HS-27A (cell line): ENCODE results near the gene RPTOR.

Source experiments
- DNase-seq: peaks from one replicate; pipeline ENCODE4 v3.0.0-alpha.2; 2012; ENCODE audit warnings: low read depth, missing footprints

RPTOR gene

GRCh38 chr17:80833952-80834892 lies 289.6 kb downstream of the RPTOR start:
- DNase-seq = no peak

GRCh38 chr17:80834893-80835275 lies 290.2 kb downstream of the RPTOR start:
- no peak for DNase-seq

- DNase-seq = no peak
These were observed 291.4 kb downstream of the RPTOR start for GRCh38 chr17:80835816-80836657.

- DNase-seq = no peak
These were observed 292.0 kb downstream of the RPTOR start for GRCh38 chr17:80836658-80836965.

- no peak for DNase-seq
These were observed 292.4 kb downstream of the RPTOR start for GRCh38 chr17:80836971-80837481.

GRCh38 chr17:80837711-80838110 lies 293.1 kb downstream of the RPTOR start:
- no peak for DNase-seq

GRCh38 chr17:80838311-80839025 lies 293.8 kb downstream of the RPTOR start:
- no peak for DNase-seq

- DNase-seq = no peak
These were observed 294.3 kb downstream of the RPTOR start for GRCh38 chr17:80839026-80839345.

GRCh38 chr17:80839511-80839941 lies 294.9 kb downstream of the RPTOR start:
- no peak for DNase-seq

- no peak for DNase-seq
These were observed 295.3 kb downstream of the RPTOR start for GRCh38 chr17:80839970-80840369.

GRCh38 chr17:80842456-80843013 lies 297.9 kb downstream of the RPTOR start:
- no peak for DNase-seq

- no peak for DNase-seq
These were observed 299.1 kb downstream of the RPTOR start for GRCh38 chr17:80843741-80844156.

GRCh38 chr17:80844418-80844990 lies 299.9 kb downstream of the RPTOR start:
- no peak for DNase-seq

- DNase-seq = no peak
These were observed 300.6 kb downstream of the RPTOR start for GRCh38 chr17:80845069-80845862.

GRCh38 chr17:80845863-80846671 lies 301.4 kb downstream of the RPTOR start:
- no peak for DNase-seq

GRCh38 chr17:80846932-80847331 lies 302.3 kb downstream of the RPTOR start:
- no peak for DNase-seq

GRCh38 chr17:80847496-80848230 lies 303.0 kb downstream of the RPTOR start:
- no peak for DNase-seq

- no peak for DNase-seq
These were observed 303.9 kb downstream of the RPTOR start for GRCh38 chr17:80848449-80849102.

GRCh38 chr17:80849119-80849518 lies 304.5 kb downstream of the RPTOR start:
- no peak for DNase-seq
